ENCODE data around the gene DOCK3.

Gene DOCK3

DNA sequence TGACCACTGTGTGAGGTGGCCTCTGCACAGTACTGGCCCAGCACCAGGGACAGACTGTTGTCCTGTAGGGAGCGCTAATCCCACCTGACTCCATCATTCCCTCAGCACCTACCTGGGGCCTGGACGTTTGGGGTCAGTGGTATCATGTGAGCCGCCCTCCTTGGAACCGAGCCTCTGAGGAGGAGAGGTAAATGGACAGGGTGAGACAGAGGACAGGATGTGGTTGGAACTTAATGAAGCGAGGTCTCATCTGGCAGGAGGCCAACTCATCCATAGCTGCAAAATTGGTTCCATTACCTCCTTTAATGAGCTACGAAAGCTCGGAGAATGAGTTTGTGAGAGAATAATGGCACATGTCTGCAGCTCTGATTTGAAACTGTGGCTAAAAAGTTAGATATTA, 43.9 kb upstream of the DOCK3 start:
- in situ Hi-C loops (cut with MboI; ENCODE audit: low sequenced_read_pairs, unreplicated experiment), result no loop called here
- DNase-seq (ENCODE audit: low spot score), result no peak
- TF ChIP-seq, protein P1, sequence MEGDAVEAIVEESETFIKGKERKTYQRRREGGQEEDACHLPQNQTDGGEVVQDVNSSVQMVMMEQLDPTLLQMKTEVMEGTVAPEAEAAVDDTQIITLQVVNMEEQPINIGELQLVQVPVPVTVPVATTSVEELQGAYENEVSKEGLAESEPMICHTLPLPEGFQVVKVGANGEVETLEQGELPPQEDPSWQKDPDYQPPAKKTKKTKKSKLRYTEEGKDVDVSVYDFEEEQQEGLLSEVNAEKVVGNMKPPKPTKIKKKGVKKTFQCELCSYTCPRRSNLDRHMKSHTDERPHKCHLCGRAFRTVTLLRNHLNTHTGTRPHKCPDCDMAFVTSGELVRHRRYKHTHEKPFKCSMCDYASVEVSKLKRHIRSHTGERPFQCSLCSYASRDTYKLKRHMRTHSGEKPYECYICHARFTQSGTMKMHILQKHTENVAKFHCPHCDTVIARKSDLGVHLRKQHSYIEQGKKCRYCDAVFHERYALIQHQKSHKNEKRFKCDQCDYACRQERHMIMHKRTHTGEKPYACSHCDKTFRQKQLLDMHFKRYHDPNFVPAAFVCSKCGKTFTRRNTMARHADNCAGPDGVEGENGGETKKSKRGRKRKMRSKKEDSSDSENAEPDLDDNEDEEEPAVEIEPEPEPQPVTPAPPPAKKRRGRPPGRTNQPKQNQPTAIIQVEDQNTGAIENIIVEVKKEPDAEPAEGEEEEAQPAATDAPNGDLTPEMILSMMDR (IDR thresholded peaks at IDR 0.05; ENCODE audit: borderline replicate concordance, control extremely low read depth, extremely low read depth, insufficient read depth, missing control alignments), result no peak

DNA sequence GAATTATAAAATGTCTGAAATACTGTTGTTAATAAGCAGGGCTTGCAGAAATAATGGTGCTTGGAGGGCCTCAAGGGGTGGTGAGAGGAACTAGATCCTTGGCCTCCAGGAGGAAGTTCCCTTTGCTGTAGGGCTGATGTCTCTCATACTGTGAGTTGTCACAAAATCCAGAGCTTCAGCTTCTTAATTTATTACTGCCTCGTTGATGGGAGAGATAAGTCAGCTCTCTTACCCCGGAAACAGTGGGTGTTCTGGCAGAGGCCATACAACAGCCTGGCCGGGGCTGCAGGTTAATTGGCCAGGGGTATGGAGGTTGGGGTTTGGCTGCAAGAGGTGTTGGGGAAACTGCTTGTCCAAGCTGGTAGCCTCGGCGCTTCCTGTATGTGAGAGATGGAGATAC, 42.3 kb upstream of the DOCK3 start:
- TF ChIP-seq, protein P1 (IDR thresholded peaks at IDR 0.05; ENCODE audit: borderline replicate concordance, control extremely low read depth, extremely low read depth, insufficient read depth, missing control alignments), result no peak
- no peak for DNase-seq (ENCODE audit: low spot score)
- in situ Hi-C loops (cut with MboI; ENCODE audit: low sequenced_read_pairs, unreplicated experiment), result no loop called here

DNA sequence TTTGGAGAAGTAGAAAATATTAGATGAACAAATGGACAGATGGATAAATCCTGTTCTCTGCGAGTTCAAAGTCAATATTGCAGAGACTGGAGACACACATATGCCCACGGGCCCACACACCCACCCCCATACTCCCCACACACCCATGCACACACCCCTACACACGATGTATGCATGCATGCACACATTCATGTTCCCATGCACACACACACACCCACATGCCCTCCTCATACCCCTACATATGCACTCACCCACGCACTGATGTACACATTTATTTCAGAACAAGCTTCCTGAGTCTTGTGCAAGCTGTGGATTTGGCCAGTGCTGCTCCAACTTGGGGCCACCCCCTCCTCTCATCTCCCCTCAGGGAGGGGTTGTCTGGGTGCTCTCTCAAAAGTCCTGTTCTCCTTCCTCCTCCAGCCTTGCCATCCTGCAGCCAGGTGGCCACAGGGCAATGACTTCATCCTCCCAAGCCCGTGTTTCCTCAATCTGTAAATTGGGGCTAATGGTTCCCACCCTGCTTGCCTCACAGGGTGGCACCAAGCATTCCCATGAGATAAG, 41.4 kb upstream of the DOCK3 start:
- DNase-seq (ENCODE audit: low spot score), result no peak
- TF ChIP-seq, protein P1 (IDR thresholded peaks at IDR 0.05; ENCODE audit: borderline replicate concordance, control extremely low read depth, extremely low read depth, insufficient read depth, missing control alignments), result no peak
- in situ Hi-C loops (cut with MboI; ENCODE audit: low sequenced_read_pairs, unreplicated experiment), result no loop called here

DNA sequence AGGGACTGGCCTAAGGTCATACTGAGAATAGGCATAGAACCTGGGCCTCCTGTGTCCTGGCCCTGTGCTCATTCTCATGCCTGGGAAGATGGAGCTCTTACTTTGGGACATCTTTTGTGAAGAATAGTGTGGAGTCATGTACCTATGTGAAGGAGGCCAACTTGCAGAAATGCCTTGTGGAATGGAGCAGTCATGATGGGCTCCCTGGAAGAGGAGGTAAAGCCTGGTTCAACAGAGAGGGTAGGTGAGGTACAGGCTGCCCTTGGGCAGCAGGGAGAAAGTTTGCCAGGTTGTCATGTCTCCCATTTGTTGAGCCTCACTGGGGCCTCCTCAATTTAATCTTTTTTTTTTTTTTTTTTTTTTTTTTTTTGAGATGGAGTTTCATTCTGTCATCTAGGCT, 39.7 kb upstream of the DOCK3 start:
- in situ Hi-C loops (cut with MboI; ENCODE audit: low sequenced_read_pairs, unreplicated experiment), result no loop called here
- no peak for DNase-seq (ENCODE audit: low spot score)
- TF ChIP-seq, protein P1 (IDR thresholded peaks at IDR 0.05; ENCODE audit: borderline replicate concordance, control extremely low read depth, extremely low read depth, insufficient read depth, missing control alignments), result no peak

DNA sequence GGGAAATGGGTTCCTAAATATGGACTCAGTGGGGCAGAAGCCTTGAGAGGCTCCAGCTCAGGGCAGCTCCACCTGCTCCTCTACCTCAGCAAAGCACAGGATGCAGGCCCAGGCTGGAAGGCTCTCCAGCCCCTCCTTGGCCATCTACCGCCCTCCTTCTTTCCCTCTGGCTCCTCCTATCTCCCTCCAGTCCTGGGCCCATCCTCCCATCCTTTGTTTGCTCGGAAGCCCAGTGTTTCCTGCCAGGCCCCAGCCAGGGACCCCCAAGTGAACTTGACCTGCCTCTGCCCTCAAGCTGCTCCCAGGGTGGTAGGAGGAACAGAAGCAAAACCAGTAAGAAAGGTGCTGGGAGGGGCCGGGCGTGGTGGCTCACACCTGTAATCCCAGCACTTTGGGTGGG, 37.7 kb upstream of the DOCK3 start:
- in situ Hi-C loops (cut with MboI; ENCODE audit: low sequenced_read_pairs, unreplicated experiment), result no loop called here
- TF ChIP-seq, protein P1 (IDR thresholded peaks at IDR 0.05; ENCODE audit: borderline replicate concordance, control extremely low read depth, extremely low read depth, insufficient read depth, missing control alignments), result no peak
- DNase-seq (ENCODE audit: low spot score), result no peak

DNA sequence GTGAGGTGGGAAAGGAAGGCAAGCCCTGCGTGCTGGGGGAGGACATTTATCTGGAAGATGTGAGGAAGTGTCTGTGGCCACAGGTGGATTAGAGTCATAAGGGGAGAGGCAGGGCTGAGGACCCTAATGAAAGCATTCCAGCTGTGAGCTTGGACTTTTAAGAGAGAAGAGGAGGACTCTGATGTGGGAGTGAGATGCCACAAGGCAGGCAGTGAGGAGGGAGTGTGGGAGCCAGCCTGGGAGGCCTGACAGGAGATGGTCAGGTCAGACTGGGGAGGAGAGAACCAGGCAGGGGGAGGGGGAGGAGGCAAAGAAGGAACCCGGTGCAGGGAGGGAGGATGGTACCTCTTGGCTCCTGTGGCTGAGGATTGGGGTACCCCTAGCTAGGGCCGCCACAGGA, 36.8 kb upstream of the DOCK3 start:
- DNase-seq (ENCODE audit: low spot score), result no peak
- in situ Hi-C loops (cut with MboI; ENCODE audit: low sequenced_read_pairs, unreplicated experiment), result no loop called here
- TF ChIP-seq, protein P1 (IDR thresholded peaks at IDR 0.05; ENCODE audit: borderline replicate concordance, control extremely low read depth, extremely low read depth, insufficient read depth, missing control alignments), result no peak
